Left ventricle myocardium superior (tissue), 1 donor: ENCODE data around the gene GNAL. TPM values are rescaled to one million over a fixed set of nuclear protein-coding genes. Genes with fewer than 3 reads are reported as not detected.
"Not testable (repeated sequence)": the region's sequence is repeated elsewhere in the genome, so short reads cannot be mapped to it uniquely, and the experiment has no call there.

Source experiments
- ATAC-seq: fragments of 200-7000 bp; cut with Tn5 transposase; one replicate; pipeline ENCODE4 v1.9.1; 2020; ENCODE audit warnings: mild to moderate bottlenecking, moderate library complexity
- DNase-seq: peaks from one replicate; pipeline ENCODE4 v3.0.0-alpha.2; 2020
- intact Hi-C: fragments of 100-400 bp; cut with micrococcal nuclease; formaldehyde crosslinking; loops from one replicate; pipeline ENCODE4 v1.11.0; 2022
- total RNA-seq: library from RNA; stranded (reverse); fragmentation: NEBNext Ultra II Directional; extraction: Animal tissue kit (Norgen Biotek cat#: 25700); gene quantifications from one replicate; pipeline ENCODE4 v1.2.1, GENCODE V29; 2021
- donor health status: DM: no; HTN: yes; CAD: no; lungs with severe emphysema.

The GNAL gene
- total RNA-seq, 1 donor from 2014 or later, result 5.1 TPM

- intact Hi-C loops, result no loop called here
- no peak for ATAC-seq
- DNase-seq, result no peak
Measured at GRCh38 chr18:11884396-11885030, 195.4 kb downstream of the GNAL start.

- intact Hi-C loops, result no loop called here
- no peak for ATAC-seq
- no peak for DNase-seq
Measured at GRCh38 chr18:11885278-11885947, 196.3 kb downstream of the GNAL start.

- DNase-seq (no peak), ATAC-seq (no peak)
- intact Hi-C loops, result no loop called here
Measured at GRCh38 chr18:11886577-11887110, 197.6 kb downstream of the GNAL start.

GRCh38 chr18:11887328-11888128, 198.5 kb downstream of the GNAL start:
- ATAC-seq, result no peak
- intact Hi-C loops, result no loop called here
- DNase-seq, result no peak

GRCh38 chr18:11888726-11889125, 199.7 kb downstream of the GNAL start:
- ATAC-seq (no peak), DNase-seq (no peak)
- intact Hi-C loops, result no loop called here

GRCh38 chr18:11889284-11889683, 200.2 kb downstream of the GNAL start:
- DNase-seq (no peak), ATAC-seq (no peak)
- intact Hi-C loops, result no loop called here

GRCh38 chr18:11891737-11892136, 202.7 kb downstream of the GNAL start:
- no peak for DNase-seq
- no peak for ATAC-seq
- intact Hi-C loops, result no loop called here

- ATAC-seq, intact Hi-C loops, DNase-seq: not testable (repeated sequence)
Measured at GRCh38 chr18:11892438-11892837, 203.4 kb downstream of the GNAL start.

- ATAC-seq, result no peak
- intact Hi-C loops, result no loop called here
Measured at GRCh38 chr18:11897781-11898180, 208.7 kb downstream of the GNAL start.

GRCh38 chr18:11899063-11899462, 210.0 kb downstream of the GNAL start:
- intact Hi-C loops, result no loop called here
- DNase-seq (no peak), ATAC-seq (no peak)

More at GRCh38 chr18:11897781-11898180, 208.7 kb downstream of the GNAL start:
- DNase-seq, result no peak

- ATAC-seq (no peak), DNase-seq (no peak)
- intact Hi-C loops, result no loop called here
Measured at GRCh38 chr18:11901826-11902438, 212.9 kb downstream of the GNAL start.

- ATAC-seq, result peak; percentile 24
- no peak for DNase-seq
- intact Hi-C loops, result no loop called here
Measured at GRCh38 chr18:11902522-11903292, 213.6 kb downstream of the GNAL start.

- intact Hi-C loops, result no loop called here
- ATAC-seq, result no peak
- DNase-seq, result no peak
Measured at GRCh38 chr18:11905613-11906012, 216.5 kb downstream of the GNAL start.

GRCh38 chr18:11906176-11906575, 217.1 kb downstream of the GNAL start:
- no peak for DNase-seq
- ATAC-seq, result no peak
- intact Hi-C loops, result no loop called here

GRCh38 chr18:11906926-11907874, 218.1 kb downstream of the GNAL start:
- intact Hi-C loops, result no loop called here
- ATAC-seq, result no peak
- DNase-seq, result no peak

GRCh38 chr18:11908182-11909060, 219.4 kb downstream of the GNAL start, which contains the start of gene MPPE1:
TSS of gene MPPE1 (minus strand) at chr18:11908317. CDS start at chr18:11897264, 11,053 bp downstream.
- intact Hi-C loops, result no loop called here
- ATAC-seq, result peak; percentile 97
- DNase-seq, result peak; percentile 96

GRCh38 chr18:11909061-11909455, 220.0 kb downstream of the GNAL start:
- DNase-seq (no peak), ATAC-seq (no peak)
- intact Hi-C loops, result no loop called here
